ENCODE data around the gene MATK.

MATK gene

GRCh38 chr19:3805859-3806258 lies 19.7 kb upstream of the MATK start:
- Histone ChIP-seq H3K9me3 (ENCODE audit: control insufficient read depth, low read length) (no peaks in the 10 kb centered on the region), H3K36me3 (ENCODE audit: control insufficient read depth, insufficient read depth, low read length) (no peaks in the 10 kb centered on the region), H3K4me3 (ENCODE audit: insufficient read depth, low read depth, low read length) (no peak overlapping the region), H3K4me1 (ENCODE audit: control insufficient read depth, insufficient read depth, low read length) (peaks cover 4% of the 10 kb centered on the region), H3K27me3 (ENCODE audit: control insufficient read depth, insufficient read depth, low read length, poor library complexity, severe bottlenecking) (peaks cover 23% of the 10 kb centered on the region), H3K27ac (ENCODE audit: insufficient read depth, low read depth, low read length, poor library complexity, severe bottlenecking) (no peak overlapping the region)
- 93% methylated on average over 29 of the region's 29 CpGs for WGBS, 2 experiments

GRCh38 chr19:3804429-3804828 lies 18.2 kb upstream of the MATK start:
- Histone ChIP-seq H3K27ac (ENCODE audit: insufficient read depth, low read depth, low read length, poor library complexity, severe bottlenecking) (no peak overlapping the region), H3K36me3 (ENCODE audit: control insufficient read depth, insufficient read depth, low read length) (no peaks in the 10 kb centered on the region), H3K27me3 (ENCODE audit: control insufficient read depth, insufficient read depth, low read length, poor library complexity, severe bottlenecking) (peaks cover 37% of the 10 kb centered on the region), H3K4me1 (ENCODE audit: control insufficient read depth, insufficient read depth, low read length) (peaks cover 4% of the 10 kb centered on the region), H3K9me3 (ENCODE audit: control insufficient read depth, low read length) (no peaks in the 10 kb centered on the region), H3K4me3 (ENCODE audit: insufficient read depth, low read depth, low read length) (no peak overlapping the region)
- WGBS, 2 experiments: 90% methylated on average over 13 of the region's 13 CpGs

GRCh38 chr19:3803986-3804385 lies 17.8 kb upstream of the MATK start:
- WGBS, 2 experiments: 91 to 92% methylated on average over 10 of the region's 10 CpGs

GRCh38 chr19:3803114-3803888 lies 17.1 kb upstream of the MATK start:
- H3K4me1 ChIP-seq (ENCODE audit: control insufficient read depth, insufficient read depth, low read length): peaks cover 4% of the 10 kb centered on the region
- 86 to 89% methylated on average over 21 to 24 of the region's 24 CpGs for WGBS, 2 experiments
- H3K4me3 ChIP-seq (ENCODE audit: insufficient read depth, low read depth, low read length): no peak overlapping the region
- H3K27me3 ChIP-seq (ENCODE audit: control insufficient read depth, insufficient read depth, low read length, poor library complexity, severe bottlenecking): peaks cover 37% of the 10 kb centered on the region
- H3K36me3 ChIP-seq (ENCODE audit: control insufficient read depth, insufficient read depth, low read length): no peaks in the 10 kb centered on the region
- H3K27ac ChIP-seq (ENCODE audit: insufficient read depth, low read depth, low read length, poor library complexity, severe bottlenecking): no peak overlapping the region
- H3K9me3 ChIP-seq (ENCODE audit: control insufficient read depth, low read length): no peaks in the 10 kb centered on the region

More at GRCh38 chr19:3803986-3804385, 17.8 kb upstream of the MATK start:
- Histone ChIP-seq H3K4me1 (ENCODE audit: control insufficient read depth, insufficient read depth, low read length) (peaks cover 4% of the 10 kb centered on the region), H3K4me3 (ENCODE audit: insufficient read depth, low read depth, low read length) (no peak overlapping the region), H3K27me3 (ENCODE audit: control insufficient read depth, insufficient read depth, low read length, poor library complexity, severe bottlenecking) (peaks cover 37% of the 10 kb centered on the region), H3K27ac (ENCODE audit: insufficient read depth, low read depth, low read length, poor library complexity, severe bottlenecking) (no peak overlapping the region), H3K36me3 (ENCODE audit: control insufficient read depth, insufficient read depth, low read length) (no peaks in the 10 kb centered on the region), H3K9me3 (ENCODE audit: control insufficient read depth, low read length) (no peaks in the 10 kb centered on the region)

GRCh38 chr19:3801412-3802096 lies 15.4 kb upstream of the MATK start:
- Histone ChIP-seq H3K36me3 (ENCODE audit: control insufficient read depth, insufficient read depth, low read length) (no peaks in the 10 kb centered on the region), H3K4me1 (ENCODE audit: control insufficient read depth, insufficient read depth, low read length) (peaks cover 4% of the 10 kb centered on the region), H3K27me3 (ENCODE audit: control insufficient read depth, insufficient read depth, low read length, poor library complexity, severe bottlenecking) (peaks cover 37% of the 10 kb centered on the region), H3K27ac (ENCODE audit: insufficient read depth, low read depth, low read length, poor library complexity, severe bottlenecking) (no peak overlapping the region), H3K4me3 (ENCODE audit: insufficient read depth, low read depth, low read length) (no peak overlapping the region), H3K9me3 (ENCODE audit: control insufficient read depth, low read length) (no peaks in the 10 kb centered on the region)
- WGBS, 2 experiments: 4% methylated on average over 46 of the region's 46 CpGs

GRCh38 chr19:3800996-3801395 lies 14.8 kb upstream of the MATK start:
- peaks cover 37% of the 10 kb centered on the region for H3K27me3 ChIP-seq (ENCODE audit: control insufficient read depth, insufficient read depth, low read length, poor library complexity, severe bottlenecking)
- no peak overlapping the region for H3K27ac ChIP-seq (ENCODE audit: insufficient read depth, low read depth, low read length, poor library complexity, severe bottlenecking)
- no peak overlapping the region for H3K4me3 ChIP-seq (ENCODE audit: insufficient read depth, low read depth, low read length)
- peaks cover 4% of the 10 kb centered on the region for H3K4me1 ChIP-seq (ENCODE audit: control insufficient read depth, insufficient read depth, low read length)
- 54 to 56% methylated on average over 21 of the region's 21 CpGs for WGBS, 2 experiments
- H3K9me3 ChIP-seq (ENCODE audit: control insufficient read depth, low read length): no peaks in the 10 kb centered on the region
- no peaks in the 10 kb centered on the region for H3K36me3 ChIP-seq (ENCODE audit: control insufficient read depth, insufficient read depth, low read length)

GRCh38 chr19:3798137-3798536 lies 12.0 kb upstream of the MATK start:
- Histone ChIP-seq H3K4me3 (ENCODE audit: insufficient read depth, low read depth, low read length) (no peak overlapping the region), H3K36me3 (ENCODE audit: control insufficient read depth, insufficient read depth, low read length) (no peaks in the 10 kb centered on the region), H3K27me3 (ENCODE audit: control insufficient read depth, insufficient read depth, low read length, poor library complexity, severe bottlenecking) (peaks cover 37% of the 10 kb centered on the region), H3K4me1 (ENCODE audit: control insufficient read depth, insufficient read depth, low read length) (peaks cover 4% of the 10 kb centered on the region), H3K9me3 (ENCODE audit: control insufficient read depth, low read length) (no peaks in the 10 kb centered on the region), H3K27ac (ENCODE audit: insufficient read depth, low read depth, low read length, poor library complexity, severe bottlenecking) (no peak overlapping the region)
- WGBS, 2 experiments: 78% methylated on average over 6 of the region's 6 CpGs

GRCh38 chr19:3796358-3796757 lies 10.2 kb upstream of the MATK start:
- H3K4me1 ChIP-seq (ENCODE audit: control insufficient read depth, insufficient read depth, low read length): peaks cover 3% of the 10 kb centered on the region
- no peak overlapping the region for H3K27ac ChIP-seq (ENCODE audit: insufficient read depth, low read depth, low read length, poor library complexity, severe bottlenecking)
- no peaks in the 10 kb centered on the region for H3K36me3 ChIP-seq (ENCODE audit: control insufficient read depth, insufficient read depth, low read length)
- H3K9me3 ChIP-seq (ENCODE audit: control insufficient read depth, low read length): no peaks in the 10 kb centered on the region
- WGBS, 2 experiments: 91 to 97% methylated on average over 2 of the region's 2 CpGs
- no peak overlapping the region for H3K4me3 ChIP-seq (ENCODE audit: insufficient read depth, low read depth, low read length)
- peaks cover 20% of the 10 kb centered on the region for H3K27me3 ChIP-seq (ENCODE audit: control insufficient read depth, insufficient read depth, low read length, poor library complexity, severe bottlenecking)

GRCh38 chr19:3793799-3794198 lies 7.6 kb upstream of the MATK start:
- Histone ChIP-seq H3K36me3 (ENCODE audit: control insufficient read depth, insufficient read depth, low read length) (no peaks in the 10 kb centered on the region), H3K4me1 (ENCODE audit: control insufficient read depth, insufficient read depth, low read length) (no peaks in the 10 kb centered on the region), H3K4me3 (ENCODE audit: insufficient read depth, low read depth, low read length) (no peak overlapping the region), H3K27ac (ENCODE audit: insufficient read depth, low read depth, low read length, poor library complexity, severe bottlenecking) (no peak overlapping the region), H3K27me3 (ENCODE audit: control insufficient read depth, insufficient read depth, low read length, poor library complexity, severe bottlenecking) (no peaks in the 10 kb centered on the region), H3K9me3 (ENCODE audit: control insufficient read depth, low read length) (no peaks in the 10 kb centered on the region)
- 90 to 92% methylated on average over 3 of the region's 3 CpGs for WGBS, 2 experiments

GRCh38 chr19:3792114-3792513 lies 5.9 kb upstream of the MATK start:
- WGBS, 2 experiments: 85 to 87% methylated on average over 2 to 3 of the region's 3 CpGs
- H3K4me3 ChIP-seq (ENCODE audit: insufficient read depth, low read depth, low read length): no peak overlapping the region
- no peaks in the 10 kb centered on the region for H3K27me3 ChIP-seq (ENCODE audit: control insufficient read depth, insufficient read depth, low read length, poor library complexity, severe bottlenecking)
- H3K27ac ChIP-seq (ENCODE audit: insufficient read depth, low read depth, low read length, poor library complexity, severe bottlenecking): no peak overlapping the region
- H3K9me3 ChIP-seq (ENCODE audit: control insufficient read depth, low read length): no peaks in the 10 kb centered on the region
- H3K36me3 ChIP-seq (ENCODE audit: control insufficient read depth, insufficient read depth, low read length): no peaks in the 10 kb centered on the region
- no peaks in the 10 kb centered on the region for H3K4me1 ChIP-seq (ENCODE audit: control insufficient read depth, insufficient read depth, low read length)

Data from ectodermal cell (in vitro differentiated cells).